ENCODE measurements around the gene SEMA6B.

- TF ChIP-seq CTCF (IDR thresholded peaks at IDR 0.05; ENCODE audit: control extremely low read depth in 1 of 3, insufficient read depth in 1 of 3, low read depth in 1 of 3, low read length in 3 of 3) (no peak), POLR2AphosphoS5 (IDR thresholded peaks at IDR 0.05; ENCODE audit: low read depth, low read length) (no peak), SIX5 (IDR thresholded peaks at IDR 0.05; ENCODE audit: low read depth, low read length) (no peak), EP300 (IDR thresholded peaks at IDR 0.05; ENCODE audit: borderline replicate concordance in 1 of 2, low read depth in 2 of 2, low read length in 2 of 2) (no peak), NRF1 (IDR thresholded peaks at IDR 0.05; ENCODE audit: low read depth, low read length) (no peak), GTF2F1 (IDR thresholded peaks at IDR 0.05; ENCODE audit: borderline replicate concordance, low read depth, low read length) (no peak), POLR2A (IDR thresholded peaks at IDR 0.05; ENCODE audit: control extremely low read depth in 1 of 2, low read depth in 2 of 2, low read length in 2 of 2) (no peak), CEBPB (IDR thresholded peaks at IDR 0.05; ENCODE audit: low read depth, low read length) (no peak)
- TF ChIP-seq, protein P1, sequence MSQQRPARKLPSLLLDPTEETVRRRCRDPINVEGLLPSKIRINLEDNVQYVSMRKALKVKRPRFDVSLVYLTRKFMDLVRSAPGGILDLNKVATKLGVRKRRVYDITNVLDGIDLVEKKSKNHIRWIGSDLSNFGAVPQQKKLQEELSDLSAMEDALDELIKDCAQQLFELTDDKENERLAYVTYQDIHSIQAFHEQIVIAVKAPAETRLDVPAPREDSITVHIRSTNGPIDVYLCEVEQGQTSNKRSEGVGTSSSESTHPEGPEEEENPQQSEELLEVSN (IDR thresholded peaks at IDR 0.05): no peak
Observed at GRCh38 chr19:4579389-4579788, 19.9 kb upstream of the SEMA6B start.

All from H1 (cell line).